ENCODE results near the gene SPSB3.

- TF ChIP-seq CTCF (conservative IDR thresholded peaks at IDR 0.05 in 1 of 2, IDR thresholded peaks at IDR 0.05 in 1 of 2; ENCODE audit: low read depth in 1 of 2, low read length in 2 of 2): no peak
- no peak for TF ChIP-seq EZH2 (IDR thresholded peaks at IDR 0.05; ENCODE audit: low read length, missing control alignments)
These were observed 7.1 kb downstream of the SPSB3 start for GRCh38 chr16:1775006-1775845.

Data from fibroblast of lung (primary cell).